ENCODE data around the gene CYP1B1. TPM values are rescaled to one million over a fixed set of nuclear protein-coding genes. Genes with fewer than 3 reads are reported as not detected.
"Not testable (repeated sequence)": the region's sequence is repeated elsewhere in the genome, so short reads cannot be mapped to it uniquely, and the experiment has no call there.

The CYP1B1 gene
- total and polyA plus RNA-seq, 2 of the 4 experiments (the other 2 are of a cell fraction): 0.65 to 1.1 TPM

- POLR2A ChIA-PET (ENCODE audit: unreplicated experiment); H3K9me3 ChIP-seq (ENCODE audit: control insufficient read depth, insufficient read depth, low read length); H2AK5ac ChIP-seq (ENCODE audit: low read depth, low read length); H2BK5ac ChIP-seq (ENCODE audit: low read depth, low read length, poor library complexity, severe bottlenecking); H4K5ac ChIP-seq (ENCODE audit: low read depth, low read length); DNase-seq; H3K14ac ChIP-seq (replicated peaks; ENCODE audit: low read depth, low read length); H2BK15ac ChIP-seq (ENCODE audit: low read depth, low read length); H3K23ac ChIP-seq (ENCODE audit: low read depth, low read length); H3K4me3 ChIP-seq (ENCODE audit: insufficient read depth, low read depth, low read length); H4K91ac ChIP-seq (ENCODE audit: insufficient read depth, low read depth, low read length); H2BK20ac ChIP-seq (ENCODE audit: low read depth, low read length); intact Hi-C loops (cut with micrococcal nuclease); H3K4me1 ChIP-seq (ENCODE audit: control insufficient read depth, insufficient read depth, low read length); H2BK120ac ChIP-seq (ENCODE audit: low read depth, low read length); H3K9ac ChIP-seq (ENCODE audit: low read depth, low read length); CTCF ChIA-PET; dilution Hi-C loops (cut with HindIII; ENCODE audit: low sequenced_read_pairs, unreplicated experiment); BruUV-seq (replicated peaks); H3K4me2 ChIP-seq (ENCODE audit: low read depth, low read length); H2AK9ac ChIP-seq (replicated peaks; ENCODE audit: low read depth, low read length, poor library complexity); H3K36me3 ChIP-seq (ENCODE audit: control insufficient read depth, insufficient read depth, low read length); H3K27me3 ChIP-seq (ENCODE audit: control insufficient read depth, insufficient read depth, low read length); H3K79me1 ChIP-seq (ENCODE audit: low read depth in 1 of 2, low read length in 2 of 2); H2AFZ ChIP-seq (replicated peaks; ENCODE audit: low read length, poor library complexity); H3K27ac ChIP-seq (ENCODE audit: insufficient read depth, low read length); H4K20me1 ChIP-seq (ENCODE audit: insufficient read depth, low read length); H3K56ac ChIP-seq (ENCODE audit: extremely low read depth, insufficient read depth, low read length); H3K4ac ChIP-seq (ENCODE audit: low read depth, low read length); H3K18ac ChIP-seq (ENCODE audit: low read depth, low read length); H4K8ac ChIP-seq (ENCODE audit: low read depth in 2 of 2, low read length in 2 of 2); H3K9me1 ChIP-seq (ENCODE audit: insufficient read depth, low read length); in situ Hi-C loops (cut with MboI; ENCODE audit: low sequenced_read_pairs); ATAC-seq (ENCODE audit: low read depth): not testable (repeated sequence)
- WGBS, 2 experiments (ENCODE audit: extremely low coverage in 2 of 2, insufficient read length in 1 of 2): 73% methylated on average over 3 of the region's 8 CpGs; no CpG with 5 or more reads in 1 of the 2 experiments
Measured at GRCh38 chr2:38084556-38084955, 8.6 kb upstream of the CYP1B1 start.

GRCh38 chr2:38082727-38083126 lies 6.8 kb upstream of the CYP1B1 start:
- H3K4me2 ChIP-seq (ENCODE audit: low read depth, low read length); H4K20me1 ChIP-seq (ENCODE audit: insufficient read depth, low read length); H3K4me3 ChIP-seq (ENCODE audit: insufficient read depth, low read depth, low read length); H3K56ac ChIP-seq (ENCODE audit: extremely low read depth, insufficient read depth, low read length); H3K36me3 ChIP-seq (ENCODE audit: control insufficient read depth, insufficient read depth, low read length); BruUV-seq (replicated peaks); intact Hi-C loops (cut with micrococcal nuclease); H3K27me3 ChIP-seq (ENCODE audit: control insufficient read depth, insufficient read depth, low read length); ATAC-seq (ENCODE audit: low read depth); H3K23ac ChIP-seq (ENCODE audit: low read depth, low read length); H3K79me1 ChIP-seq (ENCODE audit: low read depth in 1 of 2, low read length in 2 of 2); H4K5ac ChIP-seq (ENCODE audit: low read depth, low read length); H3K9me1 ChIP-seq (ENCODE audit: insufficient read depth, low read length); H3K27ac ChIP-seq (ENCODE audit: insufficient read depth, low read length); H4K8ac ChIP-seq (ENCODE audit: low read depth in 2 of 2, low read length in 2 of 2); H2BK15ac ChIP-seq (ENCODE audit: low read depth, low read length); H2BK5ac ChIP-seq (ENCODE audit: low read depth, low read length, poor library complexity, severe bottlenecking); H4K91ac ChIP-seq (ENCODE audit: insufficient read depth, low read depth, low read length); H3K4ac ChIP-seq (ENCODE audit: low read depth, low read length); H2AK9ac ChIP-seq (replicated peaks; ENCODE audit: low read depth, low read length, poor library complexity); H2BK120ac ChIP-seq (ENCODE audit: low read depth, low read length); H3K18ac ChIP-seq (ENCODE audit: low read depth, low read length); POLR2A ChIA-PET (ENCODE audit: unreplicated experiment); in situ Hi-C loops (cut with MboI; ENCODE audit: low sequenced_read_pairs); H3K14ac ChIP-seq (replicated peaks; ENCODE audit: low read depth, low read length); CTCF ChIA-PET; H3K9me3 ChIP-seq (ENCODE audit: control insufficient read depth, insufficient read depth, low read length); H2AK5ac ChIP-seq (ENCODE audit: low read depth, low read length); dilution Hi-C loops (cut with HindIII; ENCODE audit: low sequenced_read_pairs, unreplicated experiment); H3K9ac ChIP-seq (ENCODE audit: low read depth, low read length); DNase-seq; H3K4me1 ChIP-seq (ENCODE audit: control insufficient read depth, insufficient read depth, low read length); H2AFZ ChIP-seq (replicated peaks; ENCODE audit: low read length, poor library complexity); H2BK20ac ChIP-seq (ENCODE audit: low read depth, low read length): not testable (repeated sequence)
- 90% methylated on average over 2 of the region's 9 CpGs; no CpG with 5 or more reads in 1 of the 2 experiments for WGBS, 2 experiments (ENCODE audit: extremely low coverage in 2 of 2, insufficient read length in 1 of 2)

Measured in IMR-90 (cell line).